GM12891 (cell line): ENCODE results near the gene CTSE.

ENCODE experiments used
- POLR2A ChIP-seq: IDR thresholded peaks from 2 replicates; pipeline ENCODE4 v1.6.1; 2011; ENCODE audit warnings: low read depth, low read length, control low read depth
- POLR2AphosphoS5 ChIP-seq: IDR thresholded peaks from 2 replicates; pipeline ENCODE4 v1.6.1; 2011; ENCODE audit warnings: low read depth, low read length, control low read depth
- TAF1 ChIP-seq: IDR thresholded peaks from 2 replicates; pipeline ENCODE4 v1.6.1; 2011; ENCODE audit warnings: low read depth, low read length, control low read depth

GRCh38 chr1:206060844-206061243 lies 37.1 kb upstream of the CTSE start:
- TF ChIP-seq POLR2A (no peak), POLR2AphosphoS5 (no peak), TAF1 (no peak)
